ENCODE results near the gene LSAMP. TPM values are rescaled to one million over a fixed set of nuclear protein-coding genes. Genes with fewer than 3 reads are reported as not detected.

The LSAMP gene
- total and polyA plus RNA-seq, 2 donors (not counting 3 experiments of a cell fraction or from before 2014, with no cell fraction given): not detected

- no peaks in the 10 kb centered on the region for H3K9me3 ChIP-seq (replicated peaks; ENCODE audit: control insufficient read depth, insufficient read depth, low read length)
- BruUV-seq (replicated peaks): no TSS peak
- TF ChIP-seq POLR2AphosphoS5 (IDR thresholded peaks at IDR 0.05; ENCODE audit: insufficient read depth, low read depth, low read length): no peak
- no peak for TF ChIP-seq EZH2 (IDR thresholded peaks at IDR 0.05; ENCODE audit: borderline replicate concordance, low read depth, low read length, severe bottlenecking)
- no peak for TF ChIP-seq POLR2A (IDR thresholded peaks at IDR 0.05; ENCODE audit: low read depth, low read length)
- no peak for TF ChIP-seq MAX (IDR thresholded peaks at IDR 0.05; ENCODE audit: insufficient read depth, insufficient read length)
- no peaks in the 10 kb centered on the region for H4K20me1 ChIP-seq (replicated peaks; ENCODE audit: control insufficient read depth, extremely low read depth, insufficient read depth, low read length)
- no peak overlapping the region for H2AFZ ChIP-seq (ENCODE audit: low read depth, low read length)
- ChIA-PET CTCF (no interaction called here), POLR2A (no interaction called here)
- DNase-seq (ENCODE audit: low read depth, low spot score) (no peak), FAIRE-seq (no peak)
- no peaks in the 10 kb centered on the region for H3K27me3 ChIP-seq (ENCODE audit: control insufficient read depth in 2 of 2, insufficient read depth in 2 of 2, low read length in 2 of 2)
- intact Hi-C loops (cut with micrococcal nuclease) (no loop called here), dilution Hi-C loops (cut with MboI; ENCODE audit: extremely low pct_ligation_motif_present, low sequenced_read_pairs) (no loop called here)
- no peak overlapping the region for H3K27ac ChIP-seq (ENCODE audit: insufficient read depth, low read depth, low read length)
- H3K79me2 ChIP-seq (ENCODE audit: control insufficient read depth, insufficient read depth, low read length): no peaks in the 10 kb centered on the region
- H3K4me3 ChIP-seq (replicated peaks in 1 of 3; ENCODE audit: insufficient read depth in 1 of 3, low read depth in 1 of 3, low read length in 3 of 3): no peak overlapping the region
- no peak overlapping the region for H3K9ac ChIP-seq (replicated peaks; ENCODE audit: extremely low read depth, insufficient read depth, low read length)
- no peak overlapping the region for H3K4me2 ChIP-seq (ENCODE audit: insufficient read depth, low read length)
- no peaks in the 10 kb centered on the region for H3K4me1 ChIP-seq (ENCODE audit: control insufficient read depth, extremely low read depth, insufficient read depth, low read length)
- no peaks in the 10 kb centered on the region for H3K9me1 ChIP-seq (replicated peaks; ENCODE audit: control insufficient read depth, extremely low read depth, insufficient read depth, low read length)
- no peaks in the 10 kb centered on the region for H3K36me3 ChIP-seq (ENCODE audit: control insufficient read depth in 2 of 2, extremely low read depth in 1 of 2, insufficient read depth in 2 of 2, low read length in 2 of 2)
Measured at GRCh38 chr3:116111765-116112164, 333.5 kb downstream of the LSAMP start.

- dilution Hi-C loops (cut with MboI; ENCODE audit: extremely low pct_ligation_motif_present, low sequenced_read_pairs): no loop called here
- no peaks in the 10 kb centered on the region for H3K9me1 ChIP-seq (replicated peaks; ENCODE audit: control insufficient read depth, extremely low read depth, insufficient read depth, low read length)
Measured at GRCh38 chr3:116103868-116104530, 341.3 kb downstream of the LSAMP start.

More at GRCh38 chr3:116103868-116104530, 341.3 kb downstream of the LSAMP start:
- Histone ChIP-seq H3K36me3 (ENCODE audit: control insufficient read depth in 2 of 2, extremely low read depth in 1 of 2, insufficient read depth in 2 of 2, low read length in 2 of 2) (no peaks in the 10 kb centered on the region), H3K27ac (ENCODE audit: insufficient read depth, low read depth, low read length) (no peak overlapping the region), H3K79me2 (ENCODE audit: control insufficient read depth, insufficient read depth, low read length) (no peaks in the 10 kb centered on the region), H3K4me1 (ENCODE audit: control insufficient read depth, extremely low read depth, insufficient read depth, low read length) (peaks cover 2% of the 10 kb centered on the region), H3K27me3 (ENCODE audit: control insufficient read depth in 2 of 2, insufficient read depth in 2 of 2, low read length in 2 of 2) (no peaks in the 10 kb centered on the region), H2AFZ (ENCODE audit: low read depth, low read length) (no peak overlapping the region), H4K20me1 (replicated peaks; ENCODE audit: control insufficient read depth, extremely low read depth, insufficient read depth, low read length) (no peaks in the 10 kb centered on the region), H3K9ac (replicated peaks; ENCODE audit: extremely low read depth, insufficient read depth, low read length) (no peak overlapping the region), H3K4me2 (ENCODE audit: insufficient read depth, low read length) (no peak overlapping the region), H3K4me3 (replicated peaks in 1 of 3; ENCODE audit: insufficient read depth in 1 of 3, low read depth in 1 of 3, low read length in 3 of 3) (no peak overlapping the region), H3K9me3 (replicated peaks; ENCODE audit: control insufficient read depth, insufficient read depth, low read length) (no peaks in the 10 kb centered on the region)
- BruUV-seq (replicated peaks): no TSS peak
- intact Hi-C loops (cut with micrococcal nuclease): no loop called here
- POLR2A ChIA-PET: no interaction called here
- TF ChIP-seq GATA2 (IDR thresholded peaks at IDR 0.05; ENCODE audit: insufficient read depth, insufficient read length, low read depth, low read length) (no peak), JUN (IDR thresholded peaks at IDR 0.05; ENCODE audit: borderline replicate concordance, insufficient read depth, insufficient read length, low read depth) (no peak), POLR2AphosphoS5 (IDR thresholded peaks at IDR 0.05; ENCODE audit: insufficient read depth, low read depth, low read length) (no peak)
- CTCF ChIA-PET: no interaction called here
- FAIRE-seq: no peak
- DNase-seq (ENCODE audit: low read depth, low spot score): no peak
